GM19025 (cell line): ENCODE data around the gene EXOC3.

Experiments used
- ATAC-seq: cut with Tn5 transposase; IDR thresholded peaks from one replicate; pipeline ENCODE4 v1.9.1; 2021; ENCODE audit warnings: mild to moderate bottlenecking, low read depth, moderate library complexity; ENCODE audit not compliant: unreplicated experiment

Gene EXOC3

GRCh38 chr5:436641-436975 is 6.4 kb upstream of the EXOC3 start:
- no peak for ATAC-seq

DNA sequence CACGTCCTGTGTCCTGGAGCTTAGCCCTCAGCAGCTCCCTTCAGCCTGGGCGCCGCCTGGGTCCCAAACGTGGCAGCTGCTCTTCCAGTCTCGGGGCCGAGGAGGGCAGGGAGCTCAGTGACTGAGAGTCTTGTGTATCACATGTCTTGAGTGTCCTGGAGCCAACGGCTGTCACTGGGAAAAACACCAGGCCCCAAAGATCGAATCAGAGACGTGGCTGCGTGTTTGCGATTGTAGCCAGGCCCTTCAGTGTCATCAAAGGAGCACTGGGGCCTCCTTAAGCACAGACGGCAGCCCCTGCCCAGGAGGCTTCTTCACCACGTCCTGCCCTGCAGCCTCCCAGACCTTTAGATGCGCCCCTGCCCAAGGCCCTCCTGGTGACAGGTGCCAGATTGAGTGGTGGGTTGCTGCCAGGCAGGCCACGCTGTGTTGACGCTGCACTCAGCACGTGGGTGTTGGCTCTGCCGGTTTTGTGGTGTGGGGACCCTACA is 5.7 kb upstream of the EXOC3 start:
- no peak for ATAC-seq

- no peak for ATAC-seq
Measured at GRCh38 chr5:438481-438981, 4.4 kb upstream of the EXOC3 start.

- ATAC-seq: no peak
Measured at GRCh38 chr5:439181-439580, 3.8 kb upstream of the EXOC3 start.

DNA sequence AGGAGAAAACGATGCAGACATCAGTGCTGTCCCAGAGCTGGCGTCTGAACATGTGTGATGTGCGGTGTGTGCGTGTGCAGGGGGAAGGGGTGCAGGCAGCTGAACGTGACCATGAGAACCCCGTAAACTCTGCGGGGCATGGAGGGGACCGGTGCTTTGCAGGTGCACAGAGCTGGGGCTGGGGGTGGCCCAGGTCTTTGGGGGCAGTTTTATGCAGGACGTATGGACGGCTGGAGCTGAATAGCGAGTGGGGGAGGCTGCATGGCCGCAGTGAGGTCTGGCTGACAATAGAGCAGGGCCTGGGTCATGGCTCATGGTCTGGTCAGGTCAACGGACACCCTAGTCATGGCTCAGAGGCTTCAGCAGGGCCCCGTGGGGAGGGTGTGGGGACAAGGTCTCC is 3.3 kb upstream of the EXOC3 start:
- no peak for ATAC-seq

DNA sequence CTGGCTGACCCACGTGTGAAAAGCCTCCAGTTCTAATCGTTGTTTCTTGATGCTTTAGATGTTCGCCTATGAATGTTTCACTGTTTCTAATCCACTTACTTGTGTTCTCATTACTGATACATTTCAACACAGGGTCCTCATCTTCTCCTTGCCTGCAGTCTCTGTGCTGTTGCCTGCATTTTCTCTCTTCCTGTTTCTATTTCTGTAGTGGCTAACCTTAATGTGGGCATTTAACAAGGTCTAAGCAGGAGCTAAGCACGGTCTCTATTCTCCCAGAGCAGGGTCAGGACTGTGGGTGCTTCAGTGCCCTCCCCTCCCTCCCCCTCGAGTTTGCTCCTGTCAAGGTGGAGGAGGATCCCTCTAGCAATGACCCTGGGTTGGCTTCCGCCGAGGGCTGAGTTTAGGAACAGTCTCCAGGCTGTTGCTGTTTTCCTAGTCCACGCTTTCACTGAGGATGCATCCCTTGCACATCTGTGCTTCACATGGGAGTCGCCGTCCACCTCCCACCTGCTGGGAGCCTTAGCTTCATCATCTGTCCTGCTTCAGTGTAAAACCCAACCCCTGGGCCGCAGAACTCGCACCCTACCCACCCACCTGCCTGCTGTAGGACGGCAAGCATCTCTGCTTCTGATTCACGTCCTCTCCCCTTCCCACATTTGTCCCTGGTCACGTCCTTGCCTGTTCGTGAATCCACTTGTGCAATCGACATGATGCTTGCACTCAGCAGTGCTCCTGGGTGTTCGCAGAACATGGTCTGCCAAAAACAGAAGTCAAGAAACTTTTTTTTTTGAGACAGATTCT is 2.4 kb upstream of the EXOC3 start:
- no peak for ATAC-seq

GRCh38 chr5:441996-442334 is 1.0 kb upstream of the EXOC3 start:
- no peak for ATAC-seq

- peak; percentile 7 for ATAC-seq
Measured at GRCh38 chr5:443239-444151, 519 bp downstream of the EXOC3 start.

DNA sequence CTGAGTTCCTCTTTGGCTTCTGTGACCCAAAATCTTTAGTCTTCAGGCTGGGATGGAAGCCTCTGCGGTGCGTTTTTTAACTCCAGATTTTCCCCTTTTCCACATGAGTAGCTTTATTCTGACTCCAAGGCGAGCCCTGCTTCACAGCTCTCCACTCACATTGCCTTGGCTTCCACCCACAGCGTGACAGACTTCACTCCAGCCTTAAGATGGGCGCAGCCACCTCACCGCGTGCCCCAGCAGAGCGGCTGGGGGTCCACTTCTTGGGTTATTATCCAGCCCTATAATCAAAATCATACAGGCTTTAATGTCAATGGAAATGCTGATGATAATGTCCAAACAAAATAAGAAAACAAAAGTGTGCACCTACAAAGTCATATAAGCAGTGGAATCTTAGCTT is 1.2 kb downstream of the EXOC3 start:
- ATAC-seq: no peak

GRCh38 chr5:445591-445990 is 2.6 kb downstream of the EXOC3 start:
- ATAC-seq: no peak

- ATAC-seq: no peak
Measured at GRCh38 chr5:446066-446882, 3.3 kb downstream of the EXOC3 start.

DNA sequence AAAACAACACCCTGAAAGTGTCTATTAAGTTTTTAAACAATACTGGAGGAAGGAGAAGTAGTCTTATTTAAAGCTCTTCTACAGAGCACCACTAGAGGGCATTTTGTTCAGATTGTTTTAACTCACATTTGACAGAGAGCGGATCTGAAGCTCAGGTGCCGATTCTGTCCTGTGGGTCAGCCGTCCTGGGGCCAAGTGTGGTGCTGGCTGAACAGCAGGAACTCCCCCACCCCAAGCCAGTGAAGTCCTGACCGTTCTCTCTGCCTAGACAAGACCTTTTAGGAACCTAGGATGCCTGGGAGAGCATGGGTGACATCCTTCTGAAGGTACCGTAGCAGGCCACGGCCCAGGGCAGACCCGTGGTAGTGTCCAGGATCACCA is 3.9 kb downstream of the EXOC3 start:
- no peak for ATAC-seq

DNA sequence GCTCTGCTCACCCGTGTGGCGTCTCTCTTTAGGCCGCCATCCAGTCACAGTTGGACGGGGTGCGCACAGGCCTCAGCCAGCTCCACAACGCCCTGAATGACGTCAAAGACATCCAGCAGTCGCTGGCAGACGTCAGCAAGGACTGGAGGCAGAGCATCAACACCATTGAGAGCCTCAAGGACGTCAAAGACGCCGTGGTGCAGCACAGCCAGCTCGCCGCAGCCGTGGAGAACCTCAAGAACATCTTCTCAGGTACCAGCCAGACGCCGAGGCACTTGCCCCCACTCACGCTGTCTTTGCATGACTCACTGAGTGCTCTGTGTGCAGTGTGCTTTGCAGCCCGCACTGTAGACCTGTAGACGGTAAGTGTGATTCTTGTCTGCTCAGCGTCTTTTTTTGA is 4.5 kb downstream of the EXOC3 start:
- ATAC-seq: no peak

DNA sequence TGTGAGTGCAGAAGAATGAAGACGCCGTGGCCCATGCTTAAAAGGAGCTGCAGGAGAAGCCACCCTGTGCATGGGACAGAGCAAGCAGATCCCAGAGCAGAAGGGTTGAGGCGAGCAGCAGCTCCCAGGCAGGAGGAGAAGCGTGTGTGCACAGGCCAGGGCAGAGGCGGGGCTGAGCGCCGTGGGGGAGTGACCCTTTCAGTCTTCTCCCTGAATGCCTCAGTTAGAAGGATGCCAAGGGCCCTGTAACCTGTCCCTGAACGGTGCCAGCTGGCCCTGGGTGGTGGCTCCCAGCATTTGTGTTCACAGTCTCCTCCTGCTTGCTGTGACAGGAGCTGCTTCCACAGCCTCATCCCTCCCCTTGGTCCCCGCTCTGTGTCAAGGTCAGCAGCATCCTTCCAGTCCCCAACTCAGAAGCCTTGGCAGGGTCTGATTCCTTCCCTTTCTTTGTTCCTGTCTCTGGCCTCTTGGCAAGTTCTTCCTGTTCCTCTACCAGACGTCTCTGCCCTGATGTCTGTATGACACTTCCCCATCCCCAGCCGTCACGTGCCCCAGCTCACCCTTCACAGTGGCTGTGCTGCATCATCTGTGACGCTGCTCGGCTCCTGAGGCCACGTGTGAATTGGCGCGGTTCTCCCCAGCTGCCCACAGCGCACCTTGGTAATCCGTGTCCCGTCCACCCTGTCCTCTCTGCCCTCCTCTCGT is 5.2 kb downstream of the EXOC3 start:
- ATAC-seq: no peak

DNA sequence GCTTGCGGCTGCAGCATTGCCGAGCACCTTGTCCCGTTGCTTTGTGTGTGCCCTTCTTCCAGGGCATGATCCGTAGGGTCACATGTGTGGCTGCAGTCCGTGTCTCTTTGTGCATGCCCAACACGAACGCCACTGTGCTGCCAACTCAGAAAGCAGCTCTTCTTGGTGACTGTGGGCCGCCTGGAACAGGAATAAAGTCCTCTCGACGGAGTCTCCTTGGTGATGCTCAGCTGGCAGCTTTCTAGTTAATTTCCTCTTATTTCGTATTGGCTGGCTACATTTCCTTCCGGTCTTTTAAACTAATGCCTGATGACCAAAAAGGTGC is 5.8 kb downstream of the EXOC3 start:
- ATAC-seq: no peak

DNA sequence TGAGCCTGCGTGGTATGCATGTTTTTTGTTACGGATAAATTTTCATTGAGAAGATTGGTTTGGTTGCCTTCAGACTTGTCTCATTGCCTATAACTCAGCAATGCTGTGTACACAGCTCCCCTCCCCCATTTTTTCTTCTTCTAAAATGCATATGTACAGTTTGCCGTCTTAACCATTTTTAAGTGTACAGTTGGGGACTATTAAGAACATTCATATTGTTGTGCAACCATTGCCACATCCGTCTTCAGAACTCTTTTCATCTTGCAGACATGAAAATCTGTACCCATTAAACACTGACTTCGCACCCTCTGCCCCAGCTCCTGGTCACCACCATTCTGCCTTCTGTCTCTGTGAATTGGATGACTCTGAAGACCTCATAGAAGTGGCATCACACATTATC is 6.2 kb downstream of the EXOC3 start:
- no peak for ATAC-seq

GRCh38 chr5:451587-452458 is 8.8 kb downstream of the EXOC3 start:
- no peak for ATAC-seq

- no peak for ATAC-seq
Measured at GRCh38 chr5:452978-453710, 10.2 kb downstream of the EXOC3 start.
